OCI-LY3 (cell line): ENCODE measurements around the gene PKP1.

ENCODE experiments used
- EZH2phosphoT487 ChIP-seq: fragments of 200-600 bp; shearing (Covaris generic); IDR thresholded peaks from 2 replicates; pipeline ENCODE4 v1.6.1; 2018; ENCODE audit warnings: antibody characterized with exemption, mixed run types, low read depth
- TF ChIP-seq, protein P1 (sequence below): fragments of 200-600, 300-600 bp; sonication (generic); IDR thresholded peaks from 2 replicates; pipeline ENCODE4 v1.5.1; 2014; ENCODE audit warnings: antibody characterized with exemption, low read length, low read depth

DNA sequence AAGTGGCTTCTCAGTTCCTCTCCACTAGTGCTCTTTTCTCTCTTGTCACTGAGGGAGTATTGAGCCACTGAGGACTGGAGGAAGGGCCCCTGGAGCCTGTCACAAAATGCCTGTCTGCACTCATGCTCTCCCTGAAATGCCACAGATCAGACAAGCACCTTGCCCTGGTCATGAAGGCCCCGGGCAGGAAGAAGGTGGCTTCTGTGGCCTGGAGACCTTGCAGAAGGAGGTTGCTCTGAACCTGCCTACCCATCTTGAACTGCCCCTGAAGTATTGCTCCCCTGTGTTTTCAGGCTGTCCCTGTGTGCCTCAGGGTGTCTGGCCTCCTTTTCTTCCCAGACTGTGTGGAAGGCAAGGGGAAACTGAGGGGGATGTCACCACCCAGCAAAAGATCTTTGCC is 3.1 kb downstream of the PKP1 start:
- TF ChIP-seq, protein P1, sequence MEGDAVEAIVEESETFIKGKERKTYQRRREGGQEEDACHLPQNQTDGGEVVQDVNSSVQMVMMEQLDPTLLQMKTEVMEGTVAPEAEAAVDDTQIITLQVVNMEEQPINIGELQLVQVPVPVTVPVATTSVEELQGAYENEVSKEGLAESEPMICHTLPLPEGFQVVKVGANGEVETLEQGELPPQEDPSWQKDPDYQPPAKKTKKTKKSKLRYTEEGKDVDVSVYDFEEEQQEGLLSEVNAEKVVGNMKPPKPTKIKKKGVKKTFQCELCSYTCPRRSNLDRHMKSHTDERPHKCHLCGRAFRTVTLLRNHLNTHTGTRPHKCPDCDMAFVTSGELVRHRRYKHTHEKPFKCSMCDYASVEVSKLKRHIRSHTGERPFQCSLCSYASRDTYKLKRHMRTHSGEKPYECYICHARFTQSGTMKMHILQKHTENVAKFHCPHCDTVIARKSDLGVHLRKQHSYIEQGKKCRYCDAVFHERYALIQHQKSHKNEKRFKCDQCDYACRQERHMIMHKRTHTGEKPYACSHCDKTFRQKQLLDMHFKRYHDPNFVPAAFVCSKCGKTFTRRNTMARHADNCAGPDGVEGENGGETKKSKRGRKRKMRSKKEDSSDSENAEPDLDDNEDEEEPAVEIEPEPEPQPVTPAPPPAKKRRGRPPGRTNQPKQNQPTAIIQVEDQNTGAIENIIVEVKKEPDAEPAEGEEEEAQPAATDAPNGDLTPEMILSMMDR, result no peak
- TF ChIP-seq EZH2phosphoT487, result no peak
